Measurements from ENCODE around the gene JHY. TPM values are rescaled to one million over a fixed set of nuclear protein-coding genes. Genes with fewer than 3 reads are reported as not detected.

Gene JHY
- total RNA-seq, 2 donors from 2014 or later, result 2.3 TPM

- H3K9me3 ChIP-seq, result no peaks in the 10 kb centered on the region
- intact Hi-C loops (cut with DNase I), result no loop called here
- H3K4me1 ChIP-seq, result no peaks in the 10 kb centered on the region
- whole genome bisulfite sequencing, 2 donors, result 81 to 86% methylated on average over 2 of the region's 2 CpGs
- no peak overlapping the region for H3K27ac ChIP-seq
- no peak for ATAC-seq
- H3K36me3 ChIP-seq (replicated peaks in 1 of 2; ENCODE audit: insufficient read depth in 1 of 2, low read depth in 2 of 2), result no peaks in the 10 kb centered on the region
- H3K4me3 ChIP-seq, result no peak overlapping the region
- no peak for TF ChIP-seq CTCF (IDR thresholded peaks at IDR 0.05)
- no peak for TF ChIP-seq POLR2A (IDR thresholded peaks at IDR 0.05)
- no peak for DNase-seq
- no peaks in the 10 kb centered on the region for H3K27me3 ChIP-seq
Measured at GRCh38 chr11:122895563-122895962, 13.0 kb downstream of the JHY start.

- no peaks in the 10 kb centered on the region for H3K4me1 ChIP-seq
- H3K36me3 ChIP-seq (replicated peaks in 1 of 2; ENCODE audit: insufficient read depth in 1 of 2, low read depth in 2 of 2), result no peaks in the 10 kb centered on the region
- TF ChIP-seq CTCF (IDR thresholded peaks at IDR 0.05) (no peak), POLR2A (IDR thresholded peaks at IDR 0.05) (no peak)
- H3K27me3 ChIP-seq, result no peaks in the 10 kb centered on the region
- no peak overlapping the region for H3K27ac ChIP-seq
- WGBS, 2 donors, result 81 to 84% methylated on average over 5 of the region's 5 CpGs
- no peak overlapping the region for H3K4me3 ChIP-seq
- intact Hi-C loops (cut with DNase I), result no loop called here
- H3K9me3 ChIP-seq, result no peaks in the 10 kb centered on the region
- ATAC-seq (no peak), DNase-seq (no peak)
Measured at GRCh38 chr11:122897606-122898210, 15.1 kb downstream of the JHY start.

GRCh38 chr11:122898799-122899198 lies 16.2 kb downstream of the JHY start:
- H3K36me3 ChIP-seq (replicated peaks in 1 of 2; ENCODE audit: insufficient read depth in 1 of 2, low read depth in 2 of 2), result no peaks in the 10 kb centered on the region
- no peaks in the 10 kb centered on the region for H3K9me3 ChIP-seq
- TF ChIP-seq CTCF (IDR thresholded peaks at IDR 0.05) (no peak), POLR2A (IDR thresholded peaks at IDR 0.05) (no peak)
- H3K4me3 ChIP-seq, result no peak overlapping the region
- H3K27me3 ChIP-seq, result no peaks in the 10 kb centered on the region
- intact Hi-C loops (cut with DNase I), result no loop called here
- DNase-seq (no peak), ATAC-seq (no peak)
- WGBS, 2 donors, result 73 to 87% methylated on average over 6 of the region's 6 CpGs
- H3K4me1 ChIP-seq, result no peaks in the 10 kb centered on the region
- H3K27ac ChIP-seq, result no peak overlapping the region

- no peaks in the 10 kb centered on the region for H3K4me1 ChIP-seq
- intact Hi-C loops (cut with DNase I), result no loop called here
- ATAC-seq (no peak), DNase-seq (no peak)
- H3K36me3 ChIP-seq (replicated peaks in 1 of 2; ENCODE audit: insufficient read depth in 1 of 2, low read depth in 2 of 2), result no peaks in the 10 kb centered on the region
- no peaks in the 10 kb centered on the region for H3K27me3 ChIP-seq
- no peaks in the 10 kb centered on the region for H3K9me3 ChIP-seq
- no peak overlapping the region for H3K4me3 ChIP-seq
- WGBS, 2 donors, result 87 to 90% methylated on average over 9 of the region's 9 CpGs
- TF ChIP-seq CTCF (IDR thresholded peaks at IDR 0.05) (no peak), POLR2A (IDR thresholded peaks at IDR 0.05) (no peak)
- H3K27ac ChIP-seq, result no peak overlapping the region
Measured at GRCh38 chr11:122900587-122901202, 18.1 kb downstream of the JHY start.

GRCh38 chr11:122902951-122903350 lies 20.4 kb downstream of the JHY start:
- H3K4me3 ChIP-seq, result no peak overlapping the region
- H3K9me3 ChIP-seq, result no peaks in the 10 kb centered on the region
- no peak overlapping the region for H3K27ac ChIP-seq
- H3K4me1 ChIP-seq, result no peaks in the 10 kb centered on the region
- H3K27me3 ChIP-seq, result no peaks in the 10 kb centered on the region
- TF ChIP-seq POLR2A (IDR thresholded peaks at IDR 0.05) (no peak), CTCF (IDR thresholded peaks at IDR 0.05) (no peak)
- ATAC-seq, result no peak
- 84 to 86% methylated on average over 4 of the region's 4 CpGs for WGBS, 2 donors
- DNase-seq, result no peak
- intact Hi-C loops (cut with DNase I), result no loop called here
- no peaks in the 10 kb centered on the region for H3K36me3 ChIP-seq (replicated peaks in 1 of 2; ENCODE audit: insufficient read depth in 1 of 2, low read depth in 2 of 2)
